ENCODE results near the gene RASSF4.

Gene RASSF4

GRCh38 chr10:44961230-44961571 is 1.6 kb downstream of the RASSF4 start:
- no peak for TF ChIP-seq Cebpa-rat (IDR thresholded peaks at IDR 0.05)
- Histone ChIP-seq H3K4me1 (peaks cover 85% of the 10 kb centered on the region), H3K27ac (no peak overlapping the region), H3K36me3 (peaks cover 8% of the 10 kb centered on the region), H3K9ac (peak overlapping the region; percentile 36; the same call in 1 of the 2 replicates), H3K27me3 (no peaks in the 10 kb centered on the region), H4K20me1 (no peaks in the 10 kb centered on the region), H3K4me2 (peak overlapping the region; percentile 98), H3K4me3 (no peak overlapping the region), H3K9me3 (peaks cover 9% of the 10 kb centered on the region)

GRCh38 chr10:44961931-44962750 is 2.5 kb downstream of the RASSF4 start:
- Histone ChIP-seq H3K9ac (peak overlapping the region; percentile 69; the same call in 1 of the 2 replicates), H3K27me3 (no peaks in the 10 kb centered on the region), H3K36me3 (no peaks in the 10 kb centered on the region), H3K9me3 (no peaks in the 10 kb centered on the region), H4K20me1 (no peaks in the 10 kb centered on the region), H3K4me3 (no peak overlapping the region), H3K27ac (peak overlapping the region; percentile 85), H3K4me2 (peak overlapping the region; percentile 98), H3K4me1 (peaks cover 91% of the 10 kb centered on the region)
- no peak for TF ChIP-seq Cebpa-rat (IDR thresholded peaks at IDR 0.05)

- peaks cover 93% of the 10 kb centered on the region for H3K4me1 ChIP-seq
- H3K4me3 ChIP-seq: peak overlapping the region; percentile 45
- H3K4me2 ChIP-seq: peak overlapping the region; percentile 98
- no peaks in the 10 kb centered on the region for H3K9me3 ChIP-seq
- H4K20me1 ChIP-seq: no peaks in the 10 kb centered on the region
- no peaks in the 10 kb centered on the region for H3K27me3 ChIP-seq
- TF ChIP-seq Cebpa-rat (IDR thresholded peaks at IDR 0.05): no peak
- H3K27ac ChIP-seq: peak overlapping the region; percentile 85
- H3K36me3 ChIP-seq: no peaks in the 10 kb centered on the region
- H3K9ac ChIP-seq: peak overlapping the region; percentile 69
Observed at GRCh38 chr10:44962870-44963738, 3.5 kb downstream of the RASSF4 start.

- H3K4me1 ChIP-seq: peaks cover 94% of the 10 kb centered on the region
Observed at GRCh38 chr10:44963772-44964633, 4.4 kb downstream of the RASSF4 start.

GRCh38 chr10:44965104-44965503 is 5.5 kb downstream of the RASSF4 start:
- H3K36me3 ChIP-seq: peaks cover 10% of the 10 kb centered on the region
- H4K20me1 ChIP-seq: no peaks in the 10 kb centered on the region
- TF ChIP-seq Cebpa-rat (IDR thresholded peaks at IDR 0.05): no peak
- no peaks in the 10 kb centered on the region for H3K27me3 ChIP-seq
- H3K27ac ChIP-seq: 0 out of 2 replicates have a peak overlapping the region, but pooled peaks have one; percentile 85
- H3K4me2 ChIP-seq: peak overlapping the region; percentile 98
- H3K4me1 ChIP-seq: peaks cover 93% of the 10 kb centered on the region
- H3K4me3 ChIP-seq: no peak overlapping the region
- no peaks in the 10 kb centered on the region for H3K9me3 ChIP-seq
- H3K9ac ChIP-seq: no peak overlapping the region

More at GRCh38 chr10:44963772-44964633, 4.4 kb downstream of the RASSF4 start:
- Histone ChIP-seq H3K4me2 (peak overlapping the region; percentile 98), H3K27me3 (no peaks in the 10 kb centered on the region), H3K4me3 (peak overlapping the region; percentile 45), H4K20me1 (no peaks in the 10 kb centered on the region), H3K9me3 (no peaks in the 10 kb centered on the region), H3K9ac (peak overlapping the region; percentile 69), H3K27ac (peak overlapping the region; percentile 85), H3K36me3 (no peaks in the 10 kb centered on the region)
- TF ChIP-seq Cebpa-rat (IDR thresholded peaks at IDR 0.05): no peak

GRCh38 chr10:44965651-44966097 is 6.1 kb downstream of the RASSF4 start:
- Histone ChIP-seq H3K27ac (peak overlapping the region; percentile 28; the same call in 1 of the 2 replicates), H3K36me3 (peaks cover 16% of the 10 kb centered on the region), H3K9me3 (no peaks in the 10 kb centered on the region), H3K4me3 (no peak overlapping the region), H3K4me1 (peaks cover 87% of the 10 kb centered on the region), H4K20me1 (no peaks in the 10 kb centered on the region), H3K27me3 (no peaks in the 10 kb centered on the region), H3K9ac (no peak overlapping the region), H3K4me2 (peak overlapping the region; percentile 98)
- no peak for TF ChIP-seq Cebpa-rat (IDR thresholded peaks at IDR 0.05)

GRCh38 chr10:44966129-44966815 is 6.7 kb downstream of the RASSF4 start:
- Histone ChIP-seq H3K36me3 (peaks cover 22% of the 10 kb centered on the region), H3K27ac (no peak overlapping the region), H3K4me2 (peak overlapping the region; percentile 98), H3K9ac (no peak overlapping the region), H3K4me3 (no peak overlapping the region), H3K27me3 (no peaks in the 10 kb centered on the region), H3K4me1 (peaks cover 81% of the 10 kb centered on the region), H3K9me3 (no peaks in the 10 kb centered on the region), H4K20me1 (no peaks in the 10 kb centered on the region)
- TF ChIP-seq Cebpa-rat (IDR thresholded peaks at IDR 0.05): no peak

DNA sequence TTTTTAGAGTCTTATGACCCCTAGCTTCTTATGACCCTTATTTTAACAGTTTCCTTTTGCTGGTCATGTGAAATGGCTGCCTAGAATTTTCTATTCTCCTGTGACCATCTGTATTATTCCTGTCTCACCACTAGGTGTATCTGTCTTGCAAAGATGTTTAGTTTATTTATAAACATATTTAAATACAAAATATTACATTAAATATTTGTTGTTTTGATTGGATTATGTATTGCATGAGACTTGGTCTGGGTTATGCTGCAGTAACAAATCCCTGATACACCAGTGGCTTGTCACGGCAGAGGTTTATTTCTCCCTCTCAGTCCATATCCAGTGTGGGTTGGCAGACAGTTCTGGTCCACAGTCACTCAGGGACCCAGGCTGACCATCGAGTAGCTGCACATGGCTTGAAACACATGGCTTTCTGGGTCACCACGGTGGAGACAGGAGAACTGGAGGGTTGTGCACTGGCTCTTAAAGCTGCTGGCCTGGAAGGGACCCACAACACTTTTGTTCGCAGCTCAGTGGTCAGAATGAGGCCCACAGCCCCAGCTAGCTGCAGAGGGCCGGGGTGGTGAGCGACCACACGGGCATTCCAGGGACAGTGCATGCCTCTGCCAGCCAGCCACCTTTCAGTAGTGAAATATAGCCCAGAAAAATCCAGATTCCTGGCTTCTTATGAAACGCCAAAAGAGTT is 7.4 kb downstream of the RASSF4 start:
- Histone ChIP-seq H3K27ac (peak overlapping the region; percentile 74), H4K20me1 (no peaks in the 10 kb centered on the region), H3K27me3 (no peaks in the 10 kb centered on the region), H3K9ac (no peak overlapping the region), H3K4me1 (peaks cover 79% of the 10 kb centered on the region), H3K9me3 (no peaks in the 10 kb centered on the region), H3K4me2 (peak overlapping the region; percentile 98), H3K36me3 (peaks cover 29% of the 10 kb centered on the region), H3K4me3 (no peak overlapping the region)
- TF ChIP-seq Cebpa-rat (IDR thresholded peaks at IDR 0.05): no peak
